NCI-H2196 treated with DMSO at 0.1 percent for 48 hours (cell line): ENCODE data around the gene DONSON.
A peak's percentile ranks its signal among the peaks of the same experiment; 100 is the strongest.
"Not testable (repeated sequence)": the region's sequence is repeated elsewhere in the genome, so short reads cannot be mapped to it uniquely, and the experiment has no call there.

ENCODE experiments used
- DNase-seq: peaks from one replicate; lab custom pipeline; 2025; ENCODE audit not compliant: unreplicated experiment; lab: John Stamatoyannopoulos, UW

The DONSON gene, protein sequence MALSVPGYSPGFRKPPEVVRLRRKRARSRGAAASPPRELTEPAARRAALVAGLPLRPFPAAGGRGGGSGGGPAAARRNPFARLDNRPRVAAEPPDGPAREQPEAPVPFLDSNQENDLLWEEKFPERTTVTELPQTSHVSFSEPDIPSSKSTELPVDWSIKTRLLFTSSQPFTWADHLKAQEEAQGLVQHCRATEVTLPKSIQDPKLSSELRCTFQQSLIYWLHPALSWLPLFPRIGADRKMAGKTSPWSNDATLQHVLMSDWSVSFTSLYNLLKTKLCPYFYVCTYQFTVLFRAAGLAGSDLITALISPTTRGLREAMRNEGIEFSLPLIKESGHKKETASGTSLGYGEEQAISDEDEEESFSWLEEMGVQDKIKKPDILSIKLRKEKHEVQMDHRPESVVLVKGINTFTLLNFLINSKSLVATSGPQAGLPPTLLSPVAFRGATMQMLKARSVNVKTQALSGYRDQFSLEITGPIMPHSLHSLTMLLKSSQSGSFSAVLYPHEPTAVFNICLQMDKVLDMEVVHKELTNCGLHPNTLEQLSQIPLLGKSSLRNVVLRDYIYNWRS

GRCh38 chr21:33588485-33589335 is at the start of gene DONSON:
TSS of gene DONSON (minus strand) at chr21:33588684. CDS start at chr21:33588641, 43 bp downstream.
- peak; percentile 83 for DNase-seq

- no peak for DNase-seq
Observed at GRCh38 chr21:33634254-33634653, 45.8 kb upstream of the DONSON start.

DNA sequence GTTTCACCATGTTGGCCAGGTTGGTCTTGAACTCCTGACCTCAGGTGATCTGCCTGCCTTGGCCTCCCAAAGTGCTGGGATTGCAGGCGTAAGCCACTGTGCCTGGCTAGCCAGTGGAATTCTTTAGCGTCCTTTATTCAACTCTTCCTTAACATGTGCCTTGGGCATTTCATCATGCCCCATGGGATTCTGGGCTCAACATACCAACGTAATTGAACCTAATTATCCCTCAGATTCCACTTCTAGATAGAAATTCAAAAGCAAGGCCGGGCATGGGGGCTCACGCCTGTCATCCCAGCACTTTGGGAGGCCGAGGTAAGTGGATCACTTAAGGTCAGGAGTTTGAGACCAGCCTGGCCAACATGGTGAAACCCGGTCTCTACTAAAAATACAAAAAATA is 37.7 kb upstream of the DONSON start:
- DNase-seq: not testable (repeated sequence)

GRCh38 chr21:33622253-33622652 is 33.8 kb upstream of the DONSON start:
- DNase-seq: no peak

DNA sequence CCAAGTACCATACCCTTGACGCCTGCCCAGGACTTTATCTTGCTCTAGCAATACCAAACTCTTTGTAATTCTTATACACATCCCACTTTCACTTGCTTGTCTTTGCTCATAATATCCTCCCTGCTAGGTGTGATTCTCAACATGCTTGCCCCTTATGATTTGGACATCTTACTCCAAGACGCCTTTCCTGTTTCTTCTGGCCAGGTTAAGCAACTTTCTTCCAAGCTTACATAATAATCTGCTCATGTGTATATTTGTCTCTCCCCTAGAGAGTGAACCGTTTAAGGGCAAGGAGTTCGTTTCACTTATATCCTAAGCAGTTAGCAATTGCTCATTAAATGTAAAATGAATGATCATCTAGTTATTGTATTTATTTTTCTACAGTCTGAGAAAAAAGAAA is 31.2 kb upstream of the DONSON start:
- no peak for DNase-seq

GRCh38 chr21:33618407-33618806 is 29.9 kb upstream of the DONSON start:
- no peak for DNase-seq

GRCh38 chr21:33617565-33617964 is 29.1 kb upstream of the DONSON start:
- DNase-seq: not testable (repeated sequence)

- no peak for DNase-seq
Observed at GRCh38 chr21:33611006-33611744, 22.7 kb upstream of the DONSON start.

DNA sequence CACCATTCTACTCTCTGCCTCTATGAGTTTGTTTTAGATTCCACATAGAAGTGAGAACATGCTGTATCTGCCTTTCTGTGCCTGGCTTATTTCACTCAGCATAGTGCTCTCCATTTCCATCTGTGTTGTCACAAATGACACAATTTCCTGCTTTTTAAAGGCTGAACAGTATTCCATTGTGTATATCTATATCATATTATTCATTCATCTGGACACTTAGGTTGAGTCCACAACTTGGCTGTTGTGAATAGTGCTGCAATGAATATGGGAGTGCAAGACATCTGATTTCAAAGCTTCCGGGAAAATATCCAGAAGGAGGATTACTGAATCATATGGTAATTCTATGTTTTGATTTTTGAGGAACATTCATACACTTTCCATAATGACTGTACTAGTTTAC is 20.1 kb upstream of the DONSON start:
- DNase-seq: no peak

DNA sequence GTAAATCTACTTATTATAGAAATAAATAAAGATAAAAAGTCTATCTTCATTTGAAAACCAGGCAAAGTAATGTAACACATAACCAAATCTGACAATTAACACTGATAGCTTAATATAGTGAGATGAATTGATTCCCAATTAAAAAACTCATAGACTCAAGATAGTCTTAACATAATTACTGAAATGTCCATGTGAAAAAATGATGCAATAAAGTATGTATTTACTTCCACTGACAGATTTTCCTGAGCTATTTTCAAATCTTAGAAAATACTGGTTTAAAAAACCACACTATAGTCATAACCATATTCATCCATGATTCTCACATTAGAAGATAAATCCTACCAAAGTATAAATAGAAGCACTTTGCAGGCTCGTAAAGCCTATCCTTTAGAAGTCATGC is 9.6 kb upstream of the DONSON start:
- DNase-seq: no peak

- no peak for DNase-seq
Observed at GRCh38 chr21:33587792-33588484, 546 bp downstream of the DONSON start.

GRCh38 chr21:33586927-33587326 is 1.6 kb downstream of the DONSON start:
- no peak for DNase-seq

- DNase-seq: no peak
Observed at GRCh38 chr21:33584455-33584854, 4.0 kb downstream of the DONSON start.

- DNase-seq: no peak
Observed at GRCh38 chr21:33578959-33579542, 9.4 kb downstream of the DONSON start.

DNA sequence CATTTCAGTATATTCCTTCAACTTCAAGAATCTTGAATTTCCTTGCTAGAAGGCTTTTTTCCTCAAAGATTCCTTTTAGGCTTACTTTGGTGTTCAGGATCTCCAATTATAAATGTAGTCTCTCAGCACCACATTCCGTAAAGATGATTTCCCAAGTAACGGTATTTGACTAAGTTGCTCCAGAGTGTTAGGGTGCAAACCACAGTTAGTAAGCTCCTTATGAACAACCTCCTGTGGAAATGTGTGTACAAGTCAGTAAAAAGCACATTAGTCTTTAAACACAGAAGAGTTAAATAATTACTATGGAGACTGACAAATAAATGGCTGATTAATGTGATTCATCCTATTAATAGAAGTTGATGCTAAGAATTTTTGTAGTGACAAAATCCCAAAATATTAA is 10.3 kb downstream of the DONSON start:
- no peak for DNase-seq

GRCh38 chr21:33576741-33577141 is 11.7 kb downstream of the DONSON start:
- not testable (repeated sequence) for DNase-seq

- no peak for DNase-seq
Observed at GRCh38 chr21:33572350-33572749, 16.1 kb downstream of the DONSON start.

DNA sequence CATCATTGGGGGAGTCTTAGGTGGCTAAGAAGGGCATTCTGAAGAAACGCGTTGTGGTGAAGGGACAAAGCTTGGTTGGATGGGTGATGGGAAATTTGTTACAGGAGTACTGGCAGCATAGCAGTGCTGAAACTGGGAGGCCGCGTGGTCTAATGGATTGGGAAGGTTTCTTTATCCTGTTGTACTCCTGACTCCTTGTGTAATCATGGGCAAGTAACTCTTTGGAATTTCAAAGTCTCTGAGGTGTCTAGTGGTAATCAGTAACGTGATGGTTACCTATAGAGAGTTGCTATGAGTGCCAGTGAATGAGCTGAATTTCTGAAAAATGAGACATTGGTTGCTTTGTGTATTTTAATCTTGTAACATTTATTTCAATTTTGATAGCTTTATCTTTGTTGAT is 18.5 kb downstream of the DONSON start:
- DNase-seq: no peak

- no peak for DNase-seq
Observed at GRCh38 chr21:33568448-33568847, 20.0 kb downstream of the DONSON start.

DNA sequence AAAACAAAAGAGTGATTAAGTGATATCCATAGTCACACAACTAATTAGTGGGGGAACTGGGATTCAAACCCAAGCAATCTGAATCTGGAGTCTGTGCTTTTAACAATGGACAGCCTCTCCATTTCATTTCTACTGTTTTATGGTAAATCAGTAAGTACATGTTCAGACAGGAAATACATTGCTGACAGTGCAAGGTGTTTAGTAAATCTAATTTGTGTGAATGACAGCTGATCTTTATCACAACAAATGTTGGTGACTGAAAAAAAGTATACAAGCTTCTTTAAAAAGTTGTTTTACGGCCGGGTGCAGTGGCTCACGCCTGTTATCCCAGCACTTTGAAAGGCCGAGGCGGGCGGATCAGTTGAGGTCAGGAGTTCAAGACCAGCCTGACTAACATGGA is 20.6 kb downstream of the DONSON start:
- DNase-seq: no peak
